Activated CD8-positive, alpha-beta memory T cell treated with anti-CD3 and anti-CD28 coated beads for 24 hours (primary cell): ENCODE results near the gene NFATC3.
A peak's percentile ranks its signal among the peaks of the same experiment; 100 is the strongest.

Experiments used
- DNase-seq: peaks from one replicate; pipeline ENCODE4 v3.0.0-alpha.2; 2020

NFATC3 gene

DNA sequence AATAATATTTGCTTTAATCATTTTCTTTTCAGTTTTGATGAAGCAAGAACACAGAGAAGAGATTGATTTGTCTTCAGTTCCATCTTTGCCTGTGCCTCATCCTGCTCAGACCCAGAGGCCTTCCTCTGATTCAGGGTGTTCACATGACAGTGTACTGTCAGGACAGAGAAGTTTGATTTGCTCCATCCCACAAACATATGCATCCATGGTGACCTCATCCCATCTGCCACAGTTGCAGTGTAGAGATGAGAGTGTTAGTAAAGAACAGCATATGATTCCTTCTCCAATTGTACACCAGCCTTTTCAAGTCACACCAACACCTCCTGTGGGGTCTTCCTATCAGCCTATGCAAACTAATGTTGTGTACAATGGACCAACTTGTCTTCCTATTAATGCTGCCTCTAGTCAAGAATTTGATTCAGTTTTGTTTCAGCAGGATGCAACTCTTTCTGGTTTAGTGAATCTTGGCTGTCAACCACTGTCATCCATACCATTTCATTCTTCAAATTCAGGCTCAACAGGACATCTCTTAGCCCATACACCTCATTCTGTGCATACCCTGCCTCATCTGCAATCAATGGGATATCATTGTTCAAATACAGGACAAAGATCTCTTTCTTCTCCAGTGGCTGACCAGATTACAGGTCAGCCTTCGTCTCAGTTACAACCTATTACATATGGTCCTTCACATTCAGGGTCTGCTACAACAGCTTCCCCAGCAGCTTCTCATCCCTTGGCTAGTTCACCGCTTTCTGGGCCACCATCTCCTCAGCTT is 105.8 kb downstream of the NFATC3 start:
- DNase-seq: no peak

DNA sequence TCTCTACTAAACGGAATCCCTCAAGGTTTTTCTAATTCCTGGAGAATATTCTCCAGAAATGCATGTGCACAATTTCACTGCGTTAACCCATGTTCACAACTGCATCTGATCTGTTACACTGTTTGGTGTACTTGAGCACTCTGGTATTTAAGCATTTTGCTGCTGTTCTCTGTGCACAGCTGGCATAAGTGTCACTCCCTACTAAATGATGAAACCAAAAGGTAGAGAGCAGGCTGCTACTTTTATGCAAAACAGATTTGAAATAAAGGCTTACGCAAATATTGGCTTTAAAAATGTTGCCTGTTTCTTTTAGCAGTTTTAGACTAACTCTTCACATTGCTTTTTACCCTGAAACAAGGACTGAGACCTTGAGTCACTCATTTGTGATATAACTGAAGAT is 109.1 kb downstream of the NFATC3 start:
- DNase-seq: no peak

DNA sequence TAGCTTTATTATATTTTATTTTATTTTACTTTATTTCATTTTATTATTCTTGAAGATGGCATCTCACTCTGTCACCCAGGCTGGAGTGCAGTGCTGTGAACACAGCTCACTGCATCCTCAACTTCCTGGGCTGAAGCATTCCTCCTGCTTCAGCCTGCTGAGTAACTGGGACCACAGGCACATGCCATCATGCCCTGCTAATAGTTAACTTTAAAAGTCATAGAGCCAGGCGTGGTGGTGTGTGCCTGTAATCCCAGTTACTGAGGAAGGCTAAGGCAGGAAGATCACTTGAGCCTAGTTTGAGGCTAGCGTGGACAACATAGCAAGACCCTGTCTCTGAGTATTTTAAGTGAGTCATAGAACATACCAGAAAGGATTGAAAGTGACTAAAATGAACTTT is 112.1 kb downstream of the NFATC3 start:
- no peak for DNase-seq

DNA sequence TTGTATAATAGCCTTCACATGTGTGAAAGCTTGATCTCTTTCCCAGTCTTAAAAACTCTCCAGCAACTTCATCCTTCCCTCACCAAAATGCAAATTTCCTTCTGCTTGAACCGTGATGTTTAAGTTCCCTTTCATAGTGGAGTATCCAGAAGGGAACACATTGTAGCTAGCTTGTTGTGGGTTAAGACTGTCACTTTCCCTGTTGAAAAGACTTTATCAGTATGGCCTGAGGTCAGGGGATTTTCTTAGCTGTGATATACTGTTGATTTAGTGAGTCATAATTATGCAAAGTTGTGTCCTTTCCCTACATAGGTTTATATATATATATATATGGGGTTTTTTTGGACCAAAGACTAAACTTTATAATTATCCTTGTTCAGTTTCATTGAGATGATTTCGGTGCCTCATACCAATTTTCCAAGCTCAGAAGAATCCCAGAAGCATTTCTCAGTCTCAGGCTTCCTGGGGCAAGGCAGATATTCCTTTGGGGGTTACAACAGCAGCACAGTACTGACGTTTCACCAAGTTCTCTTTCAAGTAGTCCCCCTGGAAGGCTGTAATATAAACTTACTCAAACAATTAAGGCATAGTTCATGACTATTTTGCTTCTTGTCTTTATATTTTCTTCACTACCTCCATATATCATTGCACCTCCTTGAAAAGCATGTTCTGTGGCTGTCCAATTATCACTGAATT is 115.1 kb downstream of the NFATC3 start:
- DNase-seq: no peak

DNA sequence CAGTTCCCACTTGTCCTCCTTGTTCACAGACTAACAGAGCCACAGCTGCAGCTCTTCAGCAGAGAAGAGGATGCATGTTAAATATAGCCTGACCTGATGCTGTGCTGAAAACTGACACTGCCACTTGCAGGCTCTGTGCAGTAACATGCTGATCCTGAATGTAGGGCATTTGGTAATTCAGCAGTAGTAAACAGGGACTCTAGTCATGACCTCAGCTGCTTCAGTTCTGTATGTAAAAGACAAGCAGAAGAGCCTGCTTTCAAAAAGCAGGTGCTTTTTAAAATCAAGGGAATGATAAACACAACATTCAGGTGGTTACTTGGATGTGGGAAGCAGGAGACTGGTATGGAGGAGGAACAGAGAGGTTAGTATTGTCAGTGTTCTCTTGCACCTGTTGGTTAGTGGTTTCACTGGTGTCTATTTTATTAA is 116.9 kb downstream of the NFATC3 start:
- no peak for DNase-seq

DNA sequence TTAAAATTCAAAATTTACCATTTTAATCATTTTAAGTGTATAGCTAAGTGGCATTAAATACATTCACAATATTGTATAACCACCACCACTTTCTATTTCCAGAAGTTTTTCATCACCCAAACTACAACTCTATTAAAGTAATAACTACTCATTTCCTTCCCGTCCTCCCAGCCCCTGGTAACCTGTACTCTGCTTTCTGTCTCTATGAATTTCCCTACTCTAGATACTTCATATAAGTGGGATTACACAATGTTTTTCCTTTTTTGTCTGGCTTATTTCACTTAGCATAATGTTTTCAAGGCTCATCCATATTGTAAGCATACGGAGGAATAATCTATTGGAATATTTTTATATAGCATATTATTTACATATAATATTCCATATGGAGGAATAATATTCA is 121.1 kb downstream of the NFATC3 start:
- no peak for DNase-seq

DNA sequence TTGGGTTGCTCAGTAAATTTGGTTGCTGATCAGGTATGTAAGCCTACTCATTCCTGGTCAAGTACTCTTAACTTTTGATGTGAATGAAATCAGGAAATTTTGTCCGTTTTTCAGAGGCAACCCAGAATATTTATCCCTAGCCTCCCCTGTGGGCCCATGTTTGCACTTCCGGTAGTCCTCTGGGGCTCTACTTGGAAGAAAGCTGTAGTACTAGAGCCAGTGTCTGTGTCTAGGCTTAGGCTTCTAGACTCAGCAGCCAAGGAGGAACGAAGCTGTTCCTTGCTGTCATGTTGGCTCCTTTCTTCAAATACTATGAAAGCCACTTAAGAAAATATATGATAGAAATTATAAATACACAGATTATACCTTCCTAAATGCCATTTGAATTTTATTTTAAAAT is 129.6 kb downstream of the NFATC3 start:
- DNase-seq: no peak

DNA sequence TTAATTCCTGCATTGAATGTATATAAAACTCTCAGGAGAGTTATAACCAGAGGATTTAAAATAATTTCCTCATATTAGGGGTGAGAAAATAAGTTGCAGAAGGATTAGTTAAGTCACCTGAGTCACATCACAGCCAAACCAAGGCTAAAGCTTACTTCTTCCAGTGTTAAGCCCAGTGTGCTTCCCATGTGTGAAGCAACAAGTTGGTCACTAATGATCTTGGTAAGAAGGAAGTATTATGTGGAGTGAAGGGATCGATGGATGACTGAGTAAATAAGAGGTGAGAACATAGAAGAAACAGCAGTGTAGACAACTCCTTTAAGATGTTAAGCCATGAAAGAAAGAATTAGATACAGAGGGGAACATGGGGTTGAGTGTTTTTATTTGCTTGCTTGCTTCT is 130.1 kb downstream of the NFATC3 start:
- DNase-seq: no peak

DNA sequence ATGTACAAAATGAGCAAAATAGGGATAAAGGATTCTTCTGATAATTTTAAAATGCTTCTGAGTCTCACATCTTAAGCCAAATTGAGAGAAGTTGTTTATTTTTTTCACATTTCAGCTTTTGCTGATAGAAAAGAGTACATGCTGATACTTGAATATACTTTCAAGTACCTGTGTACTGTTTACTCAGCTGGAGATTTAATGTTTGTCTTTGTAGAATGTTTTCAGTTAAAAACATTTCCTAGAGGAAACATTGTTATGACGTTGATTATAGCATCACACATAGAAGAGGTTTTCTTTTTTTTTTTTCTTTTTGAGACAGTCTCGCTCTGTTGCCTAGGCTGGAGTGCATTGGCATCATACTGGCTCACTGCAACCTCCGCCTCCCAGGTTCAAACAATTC is 131.1 kb downstream of the NFATC3 start:
- DNase-seq: no peak

DNA sequence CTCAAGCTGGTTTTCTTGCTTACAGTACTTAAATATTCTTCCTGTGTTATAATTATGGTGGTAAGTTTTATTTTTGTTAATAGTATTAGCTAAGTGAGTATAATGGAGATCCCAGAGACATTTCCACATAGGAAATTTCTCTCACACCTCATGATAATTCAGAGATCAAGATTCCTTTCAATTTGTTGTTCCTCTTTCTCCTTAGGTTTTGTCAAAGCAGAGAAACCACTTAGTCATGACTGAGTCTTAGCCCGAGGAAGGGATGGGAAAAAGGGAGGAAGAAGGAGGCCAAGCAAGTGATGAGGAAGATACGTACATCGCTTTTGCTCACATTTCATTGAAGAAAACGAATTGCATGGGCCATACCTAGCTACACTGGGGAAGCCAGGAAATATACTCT is 132.3 kb downstream of the NFATC3 start:
- no peak for DNase-seq

DNA sequence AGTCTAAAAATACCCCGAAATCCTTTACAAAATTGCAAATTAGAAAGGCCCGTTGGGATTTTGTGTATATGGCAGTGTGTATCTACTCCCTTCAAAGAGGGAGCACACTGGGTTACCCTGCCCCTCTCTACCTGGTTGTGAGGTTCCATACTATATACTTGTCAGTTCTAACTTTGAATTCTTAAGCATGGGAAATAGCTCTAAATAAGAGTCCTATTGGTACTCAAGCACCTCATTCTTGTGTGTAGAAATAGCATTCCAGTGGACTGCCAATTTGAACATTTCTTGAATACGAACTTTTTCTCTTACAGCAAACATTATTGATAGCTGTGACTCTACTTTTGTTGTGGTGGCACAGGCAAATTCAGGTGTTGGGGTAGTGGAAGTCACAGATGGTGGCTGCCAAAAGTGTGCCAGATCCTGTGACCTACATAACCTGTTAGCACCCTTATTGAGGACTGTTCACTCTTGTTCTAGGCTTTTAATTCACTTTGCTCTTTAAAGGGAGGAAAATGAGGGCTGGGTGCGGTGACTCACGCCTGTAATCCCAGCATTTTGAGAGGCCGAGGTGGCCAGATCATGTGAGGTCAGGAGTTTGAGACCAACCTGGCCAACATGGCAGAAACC is 134.7 kb downstream of the NFATC3 start:
- DNase-seq: no peak

DNA sequence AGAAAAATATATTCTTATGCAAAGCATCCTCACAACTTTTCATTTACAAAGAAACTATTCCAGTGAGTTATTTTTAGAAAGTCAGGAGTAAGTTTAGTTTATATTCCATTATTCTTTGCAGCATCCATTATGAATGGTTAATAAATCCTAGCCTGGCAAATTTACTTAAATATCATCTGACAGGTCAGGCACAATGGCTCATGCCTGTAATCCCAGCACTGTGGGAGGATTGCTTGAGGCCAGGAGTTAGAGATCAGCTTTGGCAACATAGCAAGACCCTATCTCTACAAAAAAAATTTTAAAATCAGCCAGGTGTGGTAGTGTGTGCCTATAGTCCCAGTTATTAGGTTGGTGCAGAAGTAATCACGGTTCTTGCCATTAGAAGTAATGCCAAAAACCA is 137.9 kb downstream of the NFATC3 start:
- DNase-seq: no peak

DNA sequence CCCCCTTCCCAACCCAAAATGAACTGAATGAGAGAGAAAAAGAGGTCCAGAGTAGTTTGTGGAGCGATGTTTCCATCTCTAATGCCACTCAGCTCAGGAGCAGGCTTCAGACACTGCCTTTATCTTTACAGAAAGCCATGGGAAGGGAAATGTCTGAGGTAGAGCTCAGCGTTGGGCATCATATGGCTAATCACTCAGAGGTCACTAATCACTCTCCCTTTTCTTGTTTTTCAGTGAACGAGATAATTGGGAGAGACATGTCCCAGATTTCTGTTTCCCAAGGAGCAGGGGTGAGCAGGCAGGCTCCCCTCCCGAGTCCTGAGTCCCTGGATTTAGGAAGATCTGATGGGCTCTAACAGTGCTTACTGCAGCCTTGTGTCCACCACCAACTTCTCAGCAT is 140.9 kb downstream of the NFATC3 start:
- no peak for DNase-seq

DNA sequence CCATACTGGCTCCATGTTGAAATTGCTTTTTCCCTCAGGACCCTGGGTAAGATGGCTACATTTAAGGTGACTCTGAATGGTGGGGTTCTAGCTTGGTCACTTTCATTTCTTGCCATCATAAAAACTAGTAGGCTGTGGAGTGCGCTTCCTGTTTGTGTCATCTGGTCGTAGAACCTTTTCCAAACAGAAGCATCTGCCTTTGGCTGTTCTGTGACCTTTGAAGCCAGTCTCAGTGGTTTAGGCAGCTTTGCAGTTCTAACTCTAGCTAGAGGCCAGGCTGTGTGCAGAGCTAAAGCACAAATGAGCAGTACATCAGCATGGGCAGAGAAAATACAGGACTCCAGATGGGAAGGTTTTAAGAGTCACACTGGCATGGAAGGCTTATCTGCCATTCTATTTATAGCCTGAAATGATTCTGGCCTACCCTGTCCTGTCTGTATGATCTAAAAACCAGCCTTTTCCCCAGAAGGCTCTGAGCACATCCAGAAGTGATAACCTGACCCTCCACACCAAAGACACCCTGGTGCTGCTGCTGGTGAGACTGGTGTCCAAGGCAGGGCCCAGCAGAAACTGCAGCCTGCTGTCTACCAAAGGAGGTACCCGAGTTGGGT is 142.1 kb downstream of the NFATC3 start:
- no peak for DNase-seq

DNA sequence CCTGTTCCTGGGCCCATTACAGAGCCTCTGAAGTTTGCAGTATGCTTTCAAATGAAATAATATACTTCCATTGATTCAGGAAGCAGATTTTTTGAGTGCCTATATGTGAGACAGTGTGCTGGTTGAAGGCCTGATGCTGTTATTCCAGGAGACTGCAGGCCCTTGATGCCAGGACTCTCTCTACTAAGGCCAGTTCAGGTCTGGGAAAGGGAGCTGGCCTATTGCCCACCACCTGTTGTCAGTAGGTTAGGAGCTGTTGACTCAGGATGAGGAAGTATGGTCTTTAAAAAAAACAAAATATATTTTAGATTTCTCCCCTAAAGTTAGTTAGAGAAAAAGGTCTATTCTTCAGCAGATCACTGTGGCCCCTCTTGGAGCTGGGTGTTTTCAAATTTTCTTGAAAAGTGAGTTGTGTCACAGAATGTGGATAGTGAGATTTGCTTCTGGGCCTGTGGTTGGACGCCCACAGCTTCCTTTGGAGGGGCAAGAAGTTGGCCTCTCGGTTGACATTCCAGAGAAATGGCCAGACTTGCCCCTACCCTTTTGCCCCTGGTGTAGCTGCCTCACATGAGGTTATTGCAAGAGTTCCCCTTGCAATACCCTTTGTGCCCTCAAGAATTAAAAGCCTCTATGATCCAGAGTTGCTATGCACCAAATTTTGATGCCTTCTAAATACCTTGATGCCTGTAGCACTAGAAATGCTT is 142.8 kb downstream of the NFATC3 start:
- DNase-seq: no peak

DNA sequence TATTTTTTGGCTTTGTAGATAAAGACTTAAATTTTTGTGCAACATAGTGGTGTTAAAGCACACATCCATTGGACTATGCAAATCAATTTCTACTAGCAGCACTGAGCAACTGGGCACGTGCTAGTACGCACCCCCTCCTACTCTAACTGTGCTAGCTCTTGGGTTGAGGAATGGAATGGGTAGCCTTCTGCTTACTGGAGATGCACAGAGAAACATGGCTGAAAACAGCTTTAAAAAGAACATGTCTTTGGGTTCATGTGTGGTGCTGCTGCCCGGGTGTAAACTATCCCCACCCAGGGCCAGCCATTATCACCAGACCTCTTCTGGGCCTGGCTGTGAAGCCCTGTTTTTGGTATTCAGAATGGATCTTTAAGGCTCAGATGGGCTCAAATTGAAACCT is 143.5 kb downstream of the NFATC3 start:
- DNase-seq: no peak

DNA sequence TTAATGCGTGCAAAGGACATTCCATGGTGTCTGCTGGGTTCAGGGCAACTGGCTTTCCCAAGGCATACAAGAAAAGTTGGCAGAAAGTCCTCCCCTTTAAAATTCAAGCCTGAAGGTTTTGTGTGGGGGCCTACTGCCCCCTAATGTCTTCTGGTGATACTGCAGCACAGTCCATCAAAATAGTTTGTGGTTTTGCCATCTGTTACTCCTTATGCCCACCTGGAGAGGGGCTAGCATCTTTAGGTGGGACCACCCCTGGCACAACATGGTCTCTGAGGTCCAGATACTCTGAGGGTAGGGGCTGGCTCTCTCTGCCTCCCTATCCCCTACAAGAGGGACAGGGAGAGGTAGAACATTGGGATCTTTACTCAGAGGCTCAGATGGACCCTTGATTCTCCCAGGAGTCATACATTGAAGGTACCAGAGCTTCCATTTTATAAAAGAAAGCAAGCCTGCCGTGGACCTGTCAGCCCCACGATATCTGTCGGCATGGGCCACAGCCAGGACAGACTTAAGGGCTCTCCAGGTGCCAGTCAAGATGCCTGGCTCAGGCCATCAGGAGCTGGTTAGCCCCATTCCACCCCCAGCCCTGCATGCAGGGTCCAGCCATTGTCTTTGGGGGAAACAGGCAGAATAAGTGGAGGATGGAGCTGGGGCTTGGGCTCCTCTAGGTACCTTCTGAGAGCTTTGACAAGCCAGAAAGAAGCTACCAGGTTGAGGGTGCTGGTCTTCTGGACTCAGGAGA is 144.4 kb downstream of the NFATC3 start:
- DNase-seq: peak; percentile 81

DNA sequence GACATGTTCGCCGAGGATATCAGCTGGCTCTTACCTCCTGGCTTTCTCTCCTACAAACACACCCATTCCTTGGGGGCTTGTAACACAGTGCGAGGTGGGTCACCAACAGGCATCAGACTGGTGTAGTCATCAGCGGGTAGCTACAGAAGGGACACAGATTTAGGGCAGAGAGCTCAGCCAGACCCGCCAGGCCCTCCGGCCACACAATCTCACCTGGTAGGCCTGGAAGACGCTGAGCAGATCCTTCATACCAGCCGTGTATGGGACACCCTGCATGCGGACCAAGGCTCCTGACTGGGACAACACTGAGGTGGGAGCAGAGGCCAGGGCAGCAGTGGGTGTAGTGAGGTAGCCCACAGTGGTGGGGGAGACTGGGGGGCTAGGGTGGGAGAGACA is 145.0 kb downstream of the NFATC3 start:
- DNase-seq: no peak

DNA sequence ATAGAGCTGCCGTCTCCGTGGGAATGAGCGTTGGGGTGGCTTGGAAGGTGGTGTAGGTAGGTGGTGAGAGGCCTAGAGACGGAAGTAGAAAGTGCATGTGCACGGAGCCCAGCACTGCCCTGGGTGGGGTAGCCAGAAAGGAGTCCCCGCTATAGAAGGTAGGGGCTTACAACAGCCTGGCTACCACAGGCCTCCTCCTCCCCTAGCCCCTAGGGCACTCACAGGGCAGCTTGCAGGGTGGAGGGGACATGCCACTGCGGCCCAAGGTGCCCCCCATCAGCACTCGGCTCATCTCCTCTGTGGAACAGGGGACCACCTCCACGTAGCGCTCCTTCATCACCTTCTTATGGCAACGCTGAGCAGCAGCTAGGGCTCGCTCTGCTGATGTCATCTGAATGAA is 145.8 kb downstream of the NFATC3 start:
- no peak for DNase-seq

DNA sequence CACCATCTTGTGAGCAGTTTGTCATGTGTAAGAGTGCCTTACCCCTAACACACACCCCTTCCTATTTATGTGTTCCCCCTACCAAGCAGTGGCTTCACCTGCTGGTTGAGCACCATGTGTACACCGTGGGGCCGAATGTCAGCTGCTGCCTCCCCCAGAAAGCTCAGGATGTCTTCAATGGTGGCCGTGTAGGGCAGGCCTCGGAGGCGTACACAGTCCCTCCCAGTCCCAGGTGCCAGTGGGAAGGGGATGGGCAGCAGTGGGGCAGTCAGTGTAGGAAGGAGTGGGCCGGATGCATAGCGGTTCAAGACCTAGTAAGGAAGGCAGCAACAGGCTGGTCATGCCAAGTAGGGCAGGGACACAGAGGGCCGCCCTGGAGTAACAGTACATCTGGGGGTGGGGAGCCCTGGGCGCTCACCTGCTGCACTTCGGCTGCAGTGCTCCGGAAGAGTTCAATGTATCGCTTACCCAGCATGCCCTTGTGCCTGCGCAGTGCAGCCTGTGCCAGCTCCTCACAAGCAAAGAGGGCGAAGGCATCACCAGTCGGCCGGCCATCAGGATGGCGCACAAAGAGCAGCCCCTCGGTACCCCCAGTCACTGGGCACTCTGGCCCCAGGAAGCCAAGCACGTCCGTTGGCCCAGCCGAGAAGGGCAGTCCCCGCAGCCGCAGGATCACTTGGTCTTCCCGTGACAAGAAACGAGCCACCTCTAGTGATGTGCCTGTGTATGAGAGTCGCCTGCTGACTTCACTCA is 146.4 kb downstream of the NFATC3 start:
- no peak for DNase-seq

DNA sequence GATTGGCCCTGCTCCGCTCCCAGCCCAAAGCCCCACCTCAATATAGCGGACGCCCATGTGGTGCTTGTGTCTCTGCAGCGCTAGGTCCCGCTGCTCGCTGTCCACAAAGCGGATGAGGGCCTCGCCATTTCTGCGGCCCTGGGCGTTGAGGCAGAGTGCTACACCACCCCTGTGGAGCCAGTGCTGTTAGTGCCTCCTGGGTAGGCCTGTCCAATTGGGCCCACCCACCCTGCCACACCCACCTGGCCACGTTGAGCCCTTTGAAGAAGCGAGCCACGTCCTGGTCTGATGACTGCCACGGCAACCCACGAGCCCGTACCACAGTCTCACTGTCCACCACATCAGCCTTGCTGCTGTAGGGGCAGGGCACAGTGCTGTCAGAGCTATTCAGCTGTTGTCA is 147.2 kb downstream of the NFATC3 start:
- DNase-seq: no peak
